K562 (cell line): ENCODE data around the gene LRRC27. TPM values are rescaled to one million over a fixed set of nuclear protein-coding genes. Genes with fewer than 3 reads are reported as not detected.

ENCODE experiments used
- ATAC-seq: fragments of 200-7000 bp; cut with Tn5 transposase; 3 replicates; pipeline ENCODE4 v1.9.1; 2020; ENCODE audit warnings: moderate library complexity
- BruUV-seq: library from RNA; stranded (reverse); fragments of 400-500 nt; replicated peaks from 2 replicates; lab custom pipeline; 2021; lab: Mats Ljungman, UMichigan
- CTCF ChIA-PET: fragments of 300-600 bp; formaldehyde crosslinking; extraction: SDS; loops from one replicate; lab custom pipeline; 2021; ENCODE audit warnings: low intra/inter-chr PET ratio; lab: Yijun Ruan, JAX
- POLR2A ChIA-PET: fragments of 300-600, 350-650 bp; sonication (Branson Sonifier 250); formaldehyde crosslinking; extraction: SDS; loops from one replicate; lab custom pipeline; 2021; ENCODE audit warnings: antibody characterized with exemption, inconsistent platforms; lab: Yijun Ruan, JAX
- DNase-seq, 4 experiments: peaks; one replicate each; pipeline versions ENCODE4 v3.0.0 to v3.0.0-alpha.2; 2011 to 2018; ENCODE audit warnings: low spot score in 3 of 4, mixed read lengths in 3 of 4; ENCODE audit errors: extremely low read depth in 1 of 4
- FAIRE-seq: peaks from 2 replicates; lab custom pipeline; 2011; peaks lifted over from hg19 to GRCh38; lab: Jason Lieb, UNC
- H2AFZ ChIP-seq: 2 replicates; pipeline ENCODE4 v1.6.0; 2011; ENCODE audit warnings: low read depth, low read length, control low read depth, inconsistent platforms
- H3K27ac ChIP-seq: fragments of 200-600 bp; 3 replicates; pipeline ENCODE4 v1.8.0; 2011; ENCODE audit warnings: low read depth, mild to moderate bottlenecking, control low read depth, inconsistent platforms, low read length, moderate library complexity, mixed read lengths; ENCODE audit errors: extremely low read depth
- H3K27me3 ChIP-seq, 2 experiments: fragments of 300-600 bp in 1 of 2; 2 replicates in 1 of 2; 3 replicates in 1 of 2; pipeline versions ENCODE4 v1.6.0 to v1.8.0; 2011; ENCODE audit warnings: inconsistent platforms in 2 of 2, low read length in 2 of 2, mild to moderate bottlenecking in 1 of 2, mixed read lengths in 1 of 2, moderate library complexity in 1 of 2; ENCODE audit not compliant: control insufficient read depth in 2 of 2, insufficient read depth in 2 of 2
- H3K36me3 ChIP-seq: fragments of 300-600 bp; 3 replicates; pipeline ENCODE4 v1.8.0; 2011; ENCODE audit warnings: mild to moderate bottlenecking, low read length, inconsistent platforms; ENCODE audit not compliant: control insufficient read depth, insufficient read depth
- H3K4me1 ChIP-seq, 2 experiments: fragments of 200-600 bp in 1 of 2; replicated peaks in 1 of 2; 2 replicates in 1 of 2; 3 replicates in 1 of 2; pipeline versions ENCODE4 v1.5.1 to v1.8.0; 2011; ENCODE audit warnings: inconsistent platforms in 2 of 2, low read length in 2 of 2, mild to moderate bottlenecking in 1 of 2, mixed read lengths in 1 of 2, moderate library complexity in 1 of 2; ENCODE audit not compliant: control insufficient read depth in 2 of 2, insufficient read depth in 2 of 2
- H3K4me2 ChIP-seq: 2 replicates; pipeline ENCODE4 v1.6.1; 2011; ENCODE audit warnings: low read length, control low read depth, inconsistent platforms, mixed read lengths; ENCODE audit not compliant: insufficient read depth
- H3K4me3 ChIP-seq: fragments of 200-600 bp; sonication (generic), shearing (Covaris generic); 2 replicates; pipeline ENCODE4 v1.5.1; 2016; ENCODE audit warnings: control low read depth, inconsistent platforms
- H3K79me2 ChIP-seq: fragments of 200-600 bp; 3 replicates; pipeline ENCODE4 v1.8.0; 2011; ENCODE audit warnings: low read length, inconsistent platforms; ENCODE audit not compliant: control insufficient read depth, insufficient read depth
- H3K9ac ChIP-seq, 2 experiments: 2 replicates each; pipeline versions ENCODE4 v1.6.0 to v1.6.1; 2011; ENCODE audit warnings: low read depth in 2 of 2, low read length in 2 of 2, control low read depth in 1 of 2, inconsistent platforms in 1 of 2, mild to moderate bottlenecking in 1 of 2, mixed read lengths in 1 of 2; ENCODE audit not compliant: insufficient read depth in 1 of 2
- H3K9me1 ChIP-seq: one replicate; pipeline ENCODE4 v1.6.0; 2011; ENCODE audit warnings: inconsistent platforms, mild to moderate bottlenecking, low read length, moderate library complexity; ENCODE audit not compliant: control insufficient read depth, insufficient read depth
- H3K9me3 ChIP-seq: replicated peaks from 2 replicates; pipeline ENCODE4 v1.5.1; 2011; ENCODE audit warnings: low read depth, low read length, inconsistent platforms; ENCODE audit not compliant: control insufficient read depth, insufficient read depth
- H4K20me1 ChIP-seq: replicated peaks from 2 replicates; pipeline ENCODE4 v1.6.1; 2011; ENCODE audit warnings: low read length, inconsistent platforms, mixed read lengths; ENCODE audit not compliant: control insufficient read depth, insufficient read depth
- BACH1 ChIP-seq: fragments of 200-800 bp; sonication (Bioruptor generic); IDR thresholded peaks from 2 replicates; pipeline ENCODE4 v1.6.1; 2016; ENCODE audit warnings: missing genetic modification characterization, missing compliant biosample characterization
- ETV6 ChIP-seq, 3 experiments: fragments of 150-350 bp in 1 of 3; sonication (generic) in 1 of 3; formaldehyde crosslinking in 1 of 3; IDR thresholded peaks; 2 replicates each; pipeline versions ENCODE4 v1.6.1 to v1.8.0; 2014 to 2022; ENCODE audit warnings: borderline replicate concordance in 2 of 3, low read depth in 2 of 3, antibody characterized with exemption in 1 of 3, low read length in 1 of 3, mild to moderate bottlenecking in 1 of 3, missing genetic modification reagents in 1 of 3
- HDGF ChIP-seq: fragments of 450-650 bp; IDR thresholded peaks from 2 replicates; pipeline ENCODE4 v1.6.1; 2016
- HNRNPL ChIP-seq: fragments of 200-400 bp; formaldehyde crosslinking; IDR thresholded peaks from 2 replicates; pipeline ENCODE4 v1.6.1; 2017; ENCODE audit warnings: low read depth, mild to moderate bottlenecking, low read length
- MCM5 ChIP-seq: fragments of 450-650 bp; IDR thresholded peaks from 2 replicates; pipeline ENCODE4 v1.6.1; 2016; ENCODE audit warnings: low read depth
- NCOA2 ChIP-seq, 2 experiments: fragments of 450-650 bp; IDR thresholded peaks; 2 replicates each; pipeline ENCODE4 v1.6.1; 2018; ENCODE audit warnings: mild to moderate bottlenecking in 2 of 2, moderate library complexity in 1 of 2; ENCODE audit not compliant: partially characterized antibody in 2 of 2
- NR3C1 ChIP-seq: sonication (generic); formaldehyde crosslinking; IDR thresholded peaks from 2 replicates; pipeline ENCODE4 v1.8.1; 2022; ENCODE audit warnings: missing genetic modification reagents
- NRF1 ChIP-seq, 2 experiments: fragments of 450-650 bp; IDR thresholded peaks in 1 of 2; conservative IDR thresholded peaks in 1 of 2; 2 replicates each; pipeline ENCODE4 v1.6.1; 2014; ENCODE audit warnings: mild to moderate bottlenecking in 2 of 2
- POLR2AphosphoS5 ChIP-seq: IDR thresholded peaks from 2 replicates; pipeline ENCODE4 v1.6.1; 2011; ENCODE audit warnings: mild to moderate bottlenecking, low read depth, low read length, moderate library complexity; ENCODE audit not compliant: control insufficient read depth, insufficient read depth
- RB1 ChIP-seq: fragments of 450-650 bp; IDR thresholded peaks from 2 replicates; pipeline ENCODE4 v1.6.1; 2017; ENCODE audit warnings: low read depth, mild to moderate bottlenecking
- RFX1 ChIP-seq: fragments of 450-650 bp; IDR thresholded peaks from 2 replicates; pipeline ENCODE4 v1.6.1; 2016; ENCODE audit warnings: mild to moderate bottlenecking, moderate library complexity
- TEAD1 ChIP-seq, 2 experiments: fragments of 450-650 bp in 1 of 2; sonication (generic) in 1 of 2; formaldehyde crosslinking; IDR thresholded peaks; 2 replicates each; pipeline versions ENCODE4 v1.4.0 to v1.8.0; 2020 to 2022; ENCODE audit warnings: mild to moderate bottlenecking in 2 of 2, missing genetic modification reagents in 1 of 2
- ZC3H11A ChIP-seq: IDR thresholded peaks from 2 replicates; pipeline ENCODE4 v1.6.1; 2012; ENCODE audit warnings: low read depth, low read length, improper control_type of control experiment
- WGBS: fragments of 100-300 bp; shearing (Covaris generic); methylation state at CpG from one replicate; pipeline ENCODE4 v1.1.6; 2016; ENCODE audit warnings: low coverage, mixed read lengths; ENCODE audit not compliant: insufficient coverage; ENCODE audit errors: missing lambda C conversion rate; 5-methylcytosine and 5-hydroxymethylcytosine counted together
- in situ Hi-C: fragments of 300-500 bp; cut with MboI; formaldehyde crosslinking; loops from 4 replicates; pipeline ENCODE4 v1.15.0; 2018; ENCODE audit warnings: inconsistent platforms, mixed read lengths
- intact Hi-C: fragments of 100-400 bp; cut with micrococcal nuclease; formaldehyde crosslinking; loops from 2 replicates; pipeline ENCODE4 v1.14.2; 2022
- polyA plus RNA-seq, 8 experiments: library from polyadenylated mRNA; depleted of rRNA in 4 of 8; stranded (reverse) in 5 of 8; unstranded in 3 of 8; fragments of >200 nt; fragmentation: Nextera tagmentation in 2 of 8; fragmentation: Illumina TruSeq in 1 of 8; extraction: Ambion mirVana in 2 of 8; extraction: Trizol in 1 of 8; gene quantifications; 2 replicates each; pipeline versions ENCODE4 v1.2.1 to v1.2.3, GENCODE V29; 2011 to 2014; ENCODE audit warnings: inconsistent platforms in 1 of 8, missing spikeins in 1 of 8
- total RNA-seq, 7 experiments: library from RNA; depleted of rRNA in 6 of 7; stranded (reverse); fragments of >200 nt in 6 of 7; fragmentation: Illumina TruSeq in 2 of 7; extraction: Trizol in 2 of 7; gene quantifications; 2 replicates each; pipeline versions ENCODE4 v1.2.1 to v1.2.3, GENCODE V29; 2011 to 2021; ENCODE audit warnings: low replicate concordance in 1 of 7
- TF ChIP-seq, protein P1 (sequence below): IDR thresholded peaks from 3 replicates; pipeline ENCODE4 v1.6.1; 2011; ENCODE audit warnings: borderline replicate concordance, mild to moderate bottlenecking; ENCODE audit not compliant: insufficient read length, insufficient read depth
- TF ChIP-seq, protein P2 (sequence below): fragments of 250-450 bp; sonication (Bioruptor Pico); IDR thresholded peaks from 2 replicates; pipeline ENCODE4 v1.5.0; 2021; ENCODE audit warnings: mild to moderate bottlenecking, moderate library complexity

The LRRC27 gene
- total and polyA plus RNA-seq, 9 of the 15 experiments (the other 6 are each of a cell fraction or from before 2014, with no cell fraction given), result 0.10 to 2.7 (median 1.4) TPM

DNA sequence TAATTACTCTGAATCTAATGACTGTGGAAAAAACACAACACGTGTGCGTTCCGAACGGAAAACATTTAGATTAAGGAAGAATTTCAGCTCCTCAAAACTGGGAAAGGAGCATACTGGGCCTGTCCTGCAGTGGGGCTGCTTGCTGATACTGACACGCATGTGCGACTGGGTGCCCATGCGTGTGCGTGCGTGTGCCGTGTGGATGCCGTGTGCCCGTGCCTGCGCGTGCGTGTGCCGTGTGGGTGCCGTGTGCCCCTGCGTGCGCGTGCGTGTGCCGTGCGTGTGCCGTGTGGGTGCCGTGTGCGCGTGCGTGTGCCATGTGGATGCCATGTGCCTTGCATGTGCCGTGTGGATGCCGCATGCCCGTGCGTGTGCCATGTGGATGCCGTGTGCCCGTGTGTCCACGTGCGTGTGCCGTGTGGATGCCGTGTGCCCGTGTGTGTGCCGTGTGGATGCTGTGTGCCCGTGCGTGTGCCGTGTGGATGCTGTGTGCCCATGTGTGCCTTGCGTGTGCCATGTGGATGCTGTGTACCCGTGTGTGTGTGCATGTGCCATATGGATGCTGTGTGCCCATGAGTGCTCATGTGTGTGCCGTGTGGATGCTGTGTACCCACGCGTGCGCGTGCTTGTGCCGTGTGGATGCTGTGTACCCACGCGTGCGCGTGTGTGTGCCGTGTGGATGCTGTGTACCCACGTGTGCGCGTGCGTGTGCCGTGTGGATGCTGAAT, 93.2 kb downstream of the LRRC27 start (continued):
- TF ChIP-seq TEAD1 (CRISPR knock-in tag; IDR thresholded peaks at IDR 0.05) (no peak), NRF1 (conservative IDR thresholded peaks at IDR 0.05 in 1 of 2, IDR thresholded peaks at IDR 0.05 in 1 of 2) (no peak)

DNA sequence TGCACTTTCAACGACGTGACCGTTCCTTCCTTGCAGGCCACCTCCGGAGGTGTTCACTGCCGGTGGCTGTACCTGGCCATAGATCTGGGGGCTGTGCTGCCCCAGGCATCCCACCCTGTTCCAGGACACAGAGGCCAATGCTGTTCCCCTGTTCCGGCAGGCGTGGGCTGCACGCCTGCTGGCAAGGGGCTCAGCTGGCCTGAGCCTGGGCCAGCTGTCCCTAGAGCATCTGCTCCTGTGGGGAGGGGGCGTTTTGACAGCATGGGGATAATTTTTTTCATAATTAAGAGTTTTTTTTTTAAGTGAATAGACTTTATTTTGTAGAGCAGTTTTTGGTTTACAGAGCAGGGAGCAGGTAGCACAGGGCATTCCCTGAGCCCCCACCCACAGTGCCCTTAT, 93.8 kb downstream of the LRRC27 start:
- TF ChIP-seq POLR2AphosphoS5, result no peak
- no peak for TF ChIP-seq NR3C1
- TF ChIP-seq, protein P1, sequence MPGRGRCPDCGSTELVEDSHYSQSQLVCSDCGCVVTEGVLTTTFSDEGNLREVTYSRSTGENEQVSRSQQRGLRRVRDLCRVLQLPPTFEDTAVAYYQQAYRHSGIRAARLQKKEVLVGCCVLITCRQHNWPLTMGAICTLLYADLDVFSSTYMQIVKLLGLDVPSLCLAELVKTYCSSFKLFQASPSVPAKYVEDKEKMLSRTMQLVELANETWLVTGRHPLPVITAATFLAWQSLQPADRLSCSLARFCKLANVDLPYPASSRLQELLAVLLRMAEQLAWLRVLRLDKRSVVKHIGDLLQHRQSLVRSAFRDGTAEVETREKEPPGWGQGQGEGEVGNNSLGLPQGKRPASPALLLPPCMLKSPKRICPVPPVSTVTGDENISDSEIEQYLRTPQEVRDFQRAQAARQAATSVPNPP, result no peak
- no peak for TF ChIP-seq NCOA2 (IDR thresholded peaks at IDR 0.05; ENCODE audit: partially characterized antibody in 2 of 2)
- TF ChIP-seq, protein P2, sequence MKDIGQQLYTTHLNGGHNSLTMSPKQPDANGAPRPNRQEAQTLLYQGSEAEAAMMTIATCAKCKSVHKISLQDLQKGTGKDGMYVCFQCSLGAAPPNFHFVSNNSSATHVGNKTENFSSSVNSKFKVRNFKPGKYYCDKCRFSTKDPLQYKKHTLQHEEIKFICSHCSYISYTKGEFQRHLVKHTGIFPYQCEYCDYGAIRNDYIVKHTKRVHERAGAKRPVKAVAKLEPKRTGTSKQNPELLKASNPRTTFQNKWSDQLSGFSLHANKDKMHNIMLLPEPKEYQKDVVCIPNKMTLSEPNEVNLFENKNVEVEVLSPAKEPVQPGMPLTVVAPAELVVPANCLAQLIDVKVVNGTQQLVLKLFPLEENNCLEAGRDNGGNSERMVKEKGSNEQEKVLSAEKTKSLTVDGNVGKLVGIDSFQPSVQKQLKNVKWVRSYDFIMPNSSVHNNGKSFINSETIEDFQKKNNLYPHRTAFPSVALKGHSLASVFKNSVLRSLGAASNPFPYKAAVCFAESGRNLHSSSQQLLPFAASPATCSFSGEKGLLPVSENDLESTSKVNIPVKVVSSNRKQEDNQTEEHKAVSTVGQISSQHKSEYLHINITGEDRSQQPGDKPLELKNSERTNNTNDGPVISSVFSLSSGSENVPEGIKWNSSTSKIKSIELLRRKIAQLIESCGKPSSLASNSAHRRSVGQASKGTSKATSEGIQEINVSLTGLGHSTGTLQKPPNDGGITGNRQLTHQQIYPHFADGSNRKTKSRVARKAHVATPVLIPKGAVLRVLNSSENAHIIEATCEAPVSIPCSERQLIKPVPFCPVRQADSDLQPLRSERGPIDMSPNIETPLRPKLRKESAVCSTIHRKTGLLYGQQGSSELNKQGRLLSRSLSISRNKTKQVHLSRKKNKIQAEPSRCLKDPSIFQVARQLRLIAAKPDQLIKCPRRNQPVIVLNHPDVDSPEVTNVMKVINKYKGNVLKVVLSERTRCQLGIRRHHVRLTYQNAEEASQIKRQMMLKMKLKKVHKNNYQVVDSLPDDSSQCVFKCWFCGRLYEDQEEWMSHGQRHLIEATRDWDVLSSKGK (CRISPR knock-in tag), result no peak
- TF ChIP-seq ETV6 (IDR thresholded peaks at IDR 0.05; ENCODE audit: borderline replicate concordance in 1 of 2, low read depth in 2 of 2, low read length in 1 of 2), result no peak
- no peak for TF ChIP-seq ETV6 (CRISPR knock-in tag; IDR thresholded peaks at IDR 0.05; ENCODE audit: borderline replicate concordance)
- no peak for TF ChIP-seq HNRNPL
- no peak for TF ChIP-seq HDGF
- no peak for TF ChIP-seq MCM5
- TF ChIP-seq RFX1, result no peak
- TF ChIP-seq BACH1, result no peak
- no peak for TF ChIP-seq ZC3H11A
- TF ChIP-seq RB1, result no peak
- no peak overlapping the region for H3K4me2 ChIP-seq
- FAIRE-seq (no peak), DNase-seq (no peak), ATAC-seq (no peak)
- H3K36me3 ChIP-seq, result no peaks in the 10 kb centered on the region
- in situ Hi-C loops (no loop called here), intact Hi-C loops (no loop called here)
- BruUV-seq, result no TSS peak
- H3K79me2 ChIP-seq, result no peaks in the 10 kb centered on the region; the same call in 2 of the 3 replicates
- no peaks in the 10 kb centered on the region for H4K20me1 ChIP-seq
- CTCF ChIA-PET, result no interaction called here
- 69% methylated on average over 4 of the region's 9 CpGs for WGBS
- no peaks in the 10 kb centered on the region for H3K9me1 ChIP-seq
- no peak overlapping the region for H3K4me3 ChIP-seq
- H3K27me3 ChIP-seq, result no peaks in the 10 kb centered on the region
- peaks cover 18 to 43% of the 10 kb centered on the region in 2 experiments for H3K4me1 ChIP-seq
- no peak overlapping the region; a peak in 1 of 4 replicates for H3K9ac ChIP-seq
- H3K27ac ChIP-seq, result no peak overlapping the region
- H3K9me3 ChIP-seq, result no peaks in the 10 kb centered on the region
- POLR2A ChIA-PET, result no interaction called here
- H2AFZ ChIP-seq, result no peak overlapping the region
